Keratinocyte (primary cell): ENCODE measurements around the gene ASH1L. TPM values are rescaled to one million over a fixed set of nuclear protein-coding genes. Genes with fewer than 3 reads are reported as not detected.

ENCODE experiments used
- DNase-seq: peaks from one replicate; pipeline ENCODE4 v3.0.0-alpha.2; 2011; ENCODE audit warnings: low read depth, missing footprints, low spot score
- FAIRE-seq: peaks from 2 replicates; lab custom pipeline; 2011; peaks lifted over from hg19 to GRCh38; lab: Jason Lieb, UNC
- H2AFZ ChIP-seq: 2 replicates; pipeline ENCODE4 v1.6.0; 2012; ENCODE audit warnings: low read length, control low read depth, inconsistent platforms; ENCODE audit not compliant: control insufficient read depth
- H3K27ac ChIP-seq: 2 replicates; pipeline ENCODE4 v1.5.1; 2011; ENCODE audit warnings: low read length; ENCODE audit not compliant: control insufficient read depth, insufficient read depth
- H3K27me3 ChIP-seq: 3 replicates; pipeline ENCODE4 v1.6.0; 2011; ENCODE audit warnings: low read length; ENCODE audit not compliant: control insufficient read depth, insufficient read depth; ENCODE audit errors: extremely low read depth
- H3K36me3 ChIP-seq, 2 experiments: 2 replicates in 1 of 2; 3 replicates in 1 of 2; pipeline ENCODE4 v1.5.1; 2011; ENCODE audit warnings: low read length in 2 of 2, mild to moderate bottlenecking in 1 of 2; ENCODE audit not compliant: control insufficient read depth in 2 of 2, insufficient read depth in 2 of 2; ENCODE audit errors: extremely low read depth in 1 of 2
- H3K4me1 ChIP-seq: 3 replicates; pipeline ENCODE4 v1.5.1; 2011; ENCODE audit warnings: low read length; ENCODE audit not compliant: control insufficient read depth, insufficient read depth; ENCODE audit errors: extremely low read depth
- H3K4me2 ChIP-seq: 3 replicates; pipeline ENCODE4 v1.6.0; 2011; ENCODE audit warnings: low read depth, low read length; ENCODE audit not compliant: control insufficient read depth, insufficient read depth; ENCODE audit errors: extremely low read depth
- H3K4me3 ChIP-seq, 3 experiments: fragments of 200-600 bp in 1 of 3; sonication (generic) in 1 of 3; 2 replicates in 2 of 3; 3 replicates in 1 of 3; pipeline ENCODE4 v1.5.1; 2011 to 2016; ENCODE audit warnings: low read length in 3 of 3, mild to moderate bottlenecking in 3 of 3, control low read depth in 2 of 3, inconsistent platforms in 1 of 3, low read depth in 1 of 3, mixed read lengths in 1 of 3, mixed run types in 1 of 3, moderate library complexity in 1 of 3; ENCODE audit not compliant: control insufficient read depth in 2 of 3, insufficient read depth in 2 of 3; ENCODE audit errors: extremely low read depth in 1 of 3
- H3K79me2 ChIP-seq: 2 replicates; pipeline ENCODE4 v1.6.0; 2012; ENCODE audit warnings: low read length; ENCODE audit not compliant: control insufficient read depth, insufficient read depth
- H3K9ac ChIP-seq: 3 replicates; pipeline ENCODE4 v1.6.0; 2011; ENCODE audit warnings: low read length; ENCODE audit not compliant: control insufficient read depth, insufficient read depth; ENCODE audit errors: extremely low read depth
- H3K9me1 ChIP-seq: 3 replicates; pipeline ENCODE4 v1.6.0; 2011; ENCODE audit warnings: low read length; ENCODE audit not compliant: control insufficient read depth, insufficient read depth; ENCODE audit errors: extremely low read depth
- H3K9me3 ChIP-seq: 2 replicates; pipeline ENCODE4 v1.5.1; 2012; ENCODE audit warnings: low read depth, low read length; ENCODE audit not compliant: control insufficient read depth
- H4K20me1 ChIP-seq: 3 replicates; pipeline ENCODE4 v1.6.0; 2011; ENCODE audit warnings: low read length; ENCODE audit not compliant: control insufficient read depth, insufficient read depth; ENCODE audit errors: extremely low read depth
- EZH2 ChIP-seq: IDR thresholded peaks from one replicate; pipeline ENCODE4 v1.6.1; 2012; ENCODE audit warnings: inconsistent platforms, mild to moderate bottlenecking, low read length, moderate library complexity
- dilution Hi-C: fragments of 300-500 bp; cut with MboI; formaldehyde crosslinking; loops from one replicate; pipeline ENCODE4 v1.7.0; 2020; ENCODE audit warnings: low sequenced_read_pairs; ENCODE audit not compliant: extremely low pct_ligation_motif_present
- polyA plus RNA-seq, 5 experiments: library from polyadenylated mRNA; depleted of rRNA in 3 of 5; stranded (reverse) in 3 of 5; stranded (forward) in 1 of 5; unstranded in 1 of 5; fragments of >200 nt; gene quantifications; 1 replicate in 1 of 5; 2 replicates in 3 of 5; 3 replicates in 1 of 5; pipeline versions ENCODE4 v1.2.1 to v1.2.3, GENCODE V29; 2011 to 2012; ENCODE audit warnings: missing spikeins in 2 of 5, low read depth in 1 of 5, low replicate concordance in 1 of 5
- TF ChIP-seq, protein P1 (sequence below), 3 experiments: IDR thresholded peaks in 1 of 3; conservative IDR thresholded peaks in 1 of 3; optimal IDR thresholded peaks in 1 of 3; 2 replicates in 2 of 3; 3 replicates in 1 of 3; pipeline versions ENCODE3 to v1.5.1; 2011; ENCODE audit warnings: low read length in 3 of 3, mild to moderate bottlenecking in 3 of 3, moderate library complexity in 2 of 3, control low read depth in 1 of 3, inconsistent platforms in 1 of 3; ENCODE audit not compliant: insufficient read depth in 2 of 3; ENCODE audit errors: extremely low read depth in 1 of 3

The ASH1L gene
- polyA plus RNA-seq, 1 donor (not counting 4 experiments of a cell fraction or from before 2014, with no cell fraction given) = 13.8 TPM

DNA sequence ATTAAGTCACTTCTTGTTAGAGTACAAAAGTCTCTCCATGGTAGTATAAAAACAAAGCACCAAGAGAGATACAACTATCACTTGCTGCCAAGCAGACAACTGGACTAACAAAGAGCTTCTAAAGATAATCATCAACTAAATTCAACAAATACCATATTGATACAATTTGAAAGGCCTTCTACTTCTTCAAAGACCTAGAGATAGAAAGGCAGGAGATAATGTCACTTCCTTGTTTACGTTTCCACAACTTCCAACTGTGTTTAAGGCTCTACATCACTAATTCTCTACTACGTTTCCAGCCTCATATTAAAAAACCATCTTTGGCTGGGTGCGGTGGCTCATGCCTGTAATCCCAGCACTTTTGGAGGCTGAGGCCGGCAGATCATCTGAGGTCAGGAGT is 104.5 kb downstream of the ASH1L start:
- dilution Hi-C loops = no loop called here
- TF ChIP-seq, protein P1, sequence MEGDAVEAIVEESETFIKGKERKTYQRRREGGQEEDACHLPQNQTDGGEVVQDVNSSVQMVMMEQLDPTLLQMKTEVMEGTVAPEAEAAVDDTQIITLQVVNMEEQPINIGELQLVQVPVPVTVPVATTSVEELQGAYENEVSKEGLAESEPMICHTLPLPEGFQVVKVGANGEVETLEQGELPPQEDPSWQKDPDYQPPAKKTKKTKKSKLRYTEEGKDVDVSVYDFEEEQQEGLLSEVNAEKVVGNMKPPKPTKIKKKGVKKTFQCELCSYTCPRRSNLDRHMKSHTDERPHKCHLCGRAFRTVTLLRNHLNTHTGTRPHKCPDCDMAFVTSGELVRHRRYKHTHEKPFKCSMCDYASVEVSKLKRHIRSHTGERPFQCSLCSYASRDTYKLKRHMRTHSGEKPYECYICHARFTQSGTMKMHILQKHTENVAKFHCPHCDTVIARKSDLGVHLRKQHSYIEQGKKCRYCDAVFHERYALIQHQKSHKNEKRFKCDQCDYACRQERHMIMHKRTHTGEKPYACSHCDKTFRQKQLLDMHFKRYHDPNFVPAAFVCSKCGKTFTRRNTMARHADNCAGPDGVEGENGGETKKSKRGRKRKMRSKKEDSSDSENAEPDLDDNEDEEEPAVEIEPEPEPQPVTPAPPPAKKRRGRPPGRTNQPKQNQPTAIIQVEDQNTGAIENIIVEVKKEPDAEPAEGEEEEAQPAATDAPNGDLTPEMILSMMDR (optimal IDR thresholded peaks at IDR 0.05 in 1 of 3, IDR thresholded peaks at IDR 0.05 in 1 of 3, conservative IDR thresholded peaks at IDR 0.05 in 1 of 3; ENCODE audit: extremely low read depth in 1 of 3, insufficient read depth in 2 of 3, low read length in 3 of 3) = no peak
- no peak for TF ChIP-seq EZH2

DNA sequence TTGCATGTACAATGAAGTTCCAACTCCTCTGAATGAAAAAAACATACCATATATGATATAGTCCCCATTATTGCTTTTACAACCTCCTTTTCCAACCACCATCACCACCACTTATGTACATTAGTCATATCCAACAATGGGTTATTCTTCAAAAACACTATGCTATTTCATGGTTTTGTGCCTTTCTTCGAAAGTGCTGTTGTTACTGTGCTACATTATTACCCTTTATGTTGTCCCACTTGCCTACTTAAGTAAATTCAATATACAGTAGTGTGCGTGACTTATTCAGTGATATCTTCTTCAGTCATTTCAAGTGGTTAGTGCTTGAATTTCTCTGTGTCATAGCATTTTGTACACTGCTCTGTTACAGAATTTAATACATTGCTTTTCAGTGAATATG is 105.3 kb downstream of the ASH1L start:
- dilution Hi-C loops = no loop called here
- FAIRE-seq = no peak
- H3K9ac ChIP-seq = no peak overlapping the region
- peaks cover 1 to 3% of the 10 kb centered on the region in 2 experiments for H3K36me3 ChIP-seq
- no peak overlapping the region for H3K4me3 ChIP-seq
- no peaks in the 10 kb centered on the region for H4K20me1 ChIP-seq
- no peaks in the 10 kb centered on the region for H3K4me1 ChIP-seq
- no peak for TF ChIP-seq EZH2
- TF ChIP-seq, protein P1 (optimal IDR thresholded peaks at IDR 0.05 in 1 of 3, IDR thresholded peaks at IDR 0.05 in 1 of 3, conservative IDR thresholded peaks at IDR 0.05 in 1 of 3; ENCODE audit: extremely low read depth in 1 of 3, insufficient read depth in 2 of 3, low read length in 3 of 3) = no peak
- no peak for DNase-seq
- no peak overlapping the region for H2AFZ ChIP-seq
- no peak overlapping the region for H3K27ac ChIP-seq
- H3K27me3 ChIP-seq = no peaks in the 10 kb centered on the region
- no peaks in the 10 kb centered on the region for H3K9me1 ChIP-seq
- H3K79me2 ChIP-seq = no peaks in the 10 kb centered on the region
- H3K4me2 ChIP-seq = no peak overlapping the region
- no peaks in the 10 kb centered on the region for H3K9me3 ChIP-seq

More for the DNA sequence above, 104.5 kb downstream of the ASH1L start:
- H3K9ac ChIP-seq = no peak overlapping the region
- H4K20me1 ChIP-seq = no peaks in the 10 kb centered on the region
- H2AFZ ChIP-seq = no peak overlapping the region
- no peak for DNase-seq
- no peak overlapping the region for H3K4me2 ChIP-seq
- H3K9me1 ChIP-seq = no peaks in the 10 kb centered on the region
- H3K4me1 ChIP-seq = no peaks in the 10 kb centered on the region
- H3K36me3 ChIP-seq = peaks cover 1 to 5% of the 10 kb centered on the region in 2 experiments
- H3K9me3 ChIP-seq = no peaks in the 10 kb centered on the region
- H3K27me3 ChIP-seq = no peaks in the 10 kb centered on the region
- no peak for FAIRE-seq
- no peak overlapping the region for H3K27ac ChIP-seq
- H3K79me2 ChIP-seq = no peaks in the 10 kb centered on the region
- H3K4me3 ChIP-seq = no peak overlapping the region
